ENCODE data around the gene B9D1. TPM values are rescaled to one million over a fixed set of nuclear protein-coding genes. Genes with fewer than 3 reads are reported as not detected.

B9D1 gene
- total RNA-seq, 1 experiment from 2014 or later = 20.0 TPM

DNA sequence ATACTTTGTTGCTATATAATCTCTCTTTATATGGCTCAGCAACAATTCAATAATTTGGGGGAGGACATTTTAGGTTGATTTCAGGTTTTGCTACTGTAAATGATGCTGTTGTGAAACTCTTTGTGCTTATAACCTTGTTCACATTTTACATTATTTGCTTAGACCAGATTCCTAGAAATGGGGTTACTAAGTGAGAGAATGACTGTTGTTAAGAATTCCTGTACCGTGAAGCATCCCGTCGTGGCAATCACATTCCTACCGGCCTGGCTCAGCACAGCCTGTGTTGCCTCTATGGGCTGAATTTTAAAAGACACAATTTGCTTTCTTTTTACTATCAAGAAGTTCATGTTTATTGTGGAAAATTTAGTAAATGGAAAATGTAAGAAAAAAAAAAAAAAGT, 31.4 kb downstream of the B9D1 start:
- TF ChIP-seq ZFX (IDR thresholded peaks at IDR 0.05) = no peak
- no peak for TF ChIP-seq ZNF274 (IDR thresholded peaks at IDR 0.05; ENCODE audit: low read depth, low read length)
- no peak for TF ChIP-seq JUND (IDR thresholded peaks at IDR 0.05)
- no peak for TF ChIP-seq EGR1 (IDR thresholded peaks at IDR 0.05; ENCODE audit: low read depth)
- no peak for TF ChIP-seq POLR2A (IDR thresholded peaks at IDR 0.05; ENCODE audit: borderline replicate concordance, extremely low read depth, insufficient read depth, insufficient read length)
- TF ChIP-seq SRF (IDR thresholded peaks at IDR 0.05; ENCODE audit: low read depth) = no peak
- Histone ChIP-seq H3K4me2 (ENCODE audit: low read length) (no peak overlapping the region), H3K27ac (ENCODE audit: low read depth, low read length) (no peak overlapping the region), H3K4me1 (ENCODE audit: control insufficient read depth in 1 of 2, insufficient read depth in 2 of 2, low read length in 2 of 2) (peaks cover 18 to 22% of the 10 kb centered on the region in 2 experiments), H3K27me3 (ENCODE audit: insufficient read depth, low read length) (no peaks in the 10 kb centered on the region), H2AFZ (ENCODE audit: low read depth, low read length, poor library complexity, severe bottlenecking) (no peak overlapping the region), H3K4me3 (replicated peaks in 1 of 2; ENCODE audit: low read depth in 1 of 2, low read length in 2 of 2) (no peak overlapping the region), H4K20me1 (ENCODE audit: insufficient read depth) (no peaks in the 10 kb centered on the region), H3K79me2 (ENCODE audit: insufficient read depth, low read length) (no peaks in the 10 kb centered on the region), H3K9ac (ENCODE audit: low read length) (no peak overlapping the region), H3K9me3 (ENCODE audit: control insufficient read depth in 1 of 2, insufficient read depth in 1 of 2, low read depth in 1 of 2, low read length in 2 of 2) (no peaks in the 10 kb centered on the region), H3K36me3 (ENCODE audit: control insufficient read depth in 1 of 2, insufficient read depth in 2 of 2, low read length in 2 of 2) (peaks cover 4 to 22% of the 10 kb centered on the region in 2 experiments; a peak in 2 of 4 replicates), H3K9me2 (ENCODE audit: insufficient read depth) (no peaks in the 10 kb centered on the region)
- POLR2A ChIA-PET = no interaction called here
- RAD21 ChIA-PET (ENCODE audit: low non-redundant PET in 1 of 2, low total read pairs in 2 of 2, uncharacterized antibody in 2 of 2, unreplicated experiment in 2 of 2) = no interaction called here
- intact Hi-C loops (cut with micrococcal nuclease) = no loop called here
- BruUV-seq (replicated peaks) = no TSS peak
- ATAC-seq (no peak), DNase-seq (ENCODE audit: low read depth, low spot score) (no peak)
- CTCF ChIA-PET = no interaction called here

DNA sequence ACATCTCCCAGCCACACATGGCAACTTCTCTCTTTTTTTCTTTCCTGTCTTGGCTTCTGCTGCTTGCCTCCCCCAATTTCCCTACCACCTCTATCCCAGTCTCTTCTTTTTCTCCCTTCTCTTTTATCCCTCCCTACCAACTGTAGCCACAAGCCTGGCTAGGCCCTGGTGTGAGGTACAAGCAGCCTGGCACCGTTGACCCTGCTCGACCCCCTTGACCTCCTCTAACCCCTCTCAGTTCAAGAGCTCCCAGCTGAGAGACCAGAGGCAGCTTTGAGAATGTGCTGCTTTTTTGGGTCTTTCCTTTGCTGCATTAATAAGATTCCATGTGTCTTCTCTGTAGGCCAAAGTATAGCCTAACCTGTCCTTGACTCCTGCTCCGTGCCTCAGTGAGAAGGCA, 32.3 kb downstream of the B9D1 start:
- Histone ChIP-seq H3K27me3 (ENCODE audit: insufficient read depth, low read length) (no peaks in the 10 kb centered on the region), H3K9me2 (ENCODE audit: insufficient read depth) (no peaks in the 10 kb centered on the region), H3K4me1 (ENCODE audit: control insufficient read depth in 1 of 2, insufficient read depth in 2 of 2, low read length in 2 of 2) (peaks cover 22 to 30% of the 10 kb centered on the region in 2 experiments), H3K9me3 (ENCODE audit: control insufficient read depth in 1 of 2, insufficient read depth in 1 of 2, low read depth in 1 of 2, low read length in 2 of 2) (0 out of 4 replicates have a peak, but pooled peaks cover 0 to 3% of the 10 kb centered on the region in 2 experiments), H2AFZ (ENCODE audit: low read depth, low read length, poor library complexity, severe bottlenecking) (no peak overlapping the region), H3K4me3 (replicated peaks in 1 of 2; ENCODE audit: low read depth in 1 of 2, low read length in 2 of 2) (no peak overlapping the region), H4K20me1 (ENCODE audit: insufficient read depth) (no peaks in the 10 kb centered on the region), H3K36me3 (ENCODE audit: control insufficient read depth in 1 of 2, insufficient read depth in 2 of 2, low read length in 2 of 2) (peaks cover 4 to 22% of the 10 kb centered on the region in 2 experiments; a peak in 2 of 4 replicates), H3K79me2 (ENCODE audit: insufficient read depth, low read length) (no peaks in the 10 kb centered on the region), H3K9ac (ENCODE audit: low read length) (no peak overlapping the region), H3K27ac (ENCODE audit: low read depth, low read length) (no peak overlapping the region), H3K4me2 (ENCODE audit: low read length) (no peak overlapping the region)
- BruUV-seq (replicated peaks) = no TSS peak
- ATAC-seq = no peak
- ChIA-PET POLR2A (no interaction called here), RAD21 (ENCODE audit: low non-redundant PET in 1 of 2, low total read pairs in 2 of 2, uncharacterized antibody in 2 of 2, unreplicated experiment in 2 of 2) (no interaction called here), CTCF (no interaction called here)
- no peak for DNase-seq (ENCODE audit: low read depth, low spot score)
- intact Hi-C loops (cut with micrococcal nuclease) = no loop called here
- TF ChIP-seq CEBPB (IDR thresholded peaks at IDR 0.05; ENCODE audit: low read depth) = no peak
- no peak for TF ChIP-seq JUND (IDR thresholded peaks at IDR 0.05)
- TF ChIP-seq, protein P1, sequence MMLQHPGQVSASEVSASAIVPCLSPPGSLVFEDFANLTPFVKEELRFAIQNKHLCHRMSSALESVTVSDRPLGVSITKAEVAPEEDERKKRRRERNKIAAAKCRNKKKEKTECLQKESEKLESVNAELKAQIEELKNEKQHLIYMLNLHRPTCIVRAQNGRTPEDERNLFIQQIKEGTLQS (IDR thresholded peaks at IDR 0.05) = no peak
- TF ChIP-seq POLR2AphosphoS5 (IDR thresholded peaks at IDR 0.05; ENCODE audit: low read depth, low read length) = no peak
- TF ChIP-seq, protein P2, sequence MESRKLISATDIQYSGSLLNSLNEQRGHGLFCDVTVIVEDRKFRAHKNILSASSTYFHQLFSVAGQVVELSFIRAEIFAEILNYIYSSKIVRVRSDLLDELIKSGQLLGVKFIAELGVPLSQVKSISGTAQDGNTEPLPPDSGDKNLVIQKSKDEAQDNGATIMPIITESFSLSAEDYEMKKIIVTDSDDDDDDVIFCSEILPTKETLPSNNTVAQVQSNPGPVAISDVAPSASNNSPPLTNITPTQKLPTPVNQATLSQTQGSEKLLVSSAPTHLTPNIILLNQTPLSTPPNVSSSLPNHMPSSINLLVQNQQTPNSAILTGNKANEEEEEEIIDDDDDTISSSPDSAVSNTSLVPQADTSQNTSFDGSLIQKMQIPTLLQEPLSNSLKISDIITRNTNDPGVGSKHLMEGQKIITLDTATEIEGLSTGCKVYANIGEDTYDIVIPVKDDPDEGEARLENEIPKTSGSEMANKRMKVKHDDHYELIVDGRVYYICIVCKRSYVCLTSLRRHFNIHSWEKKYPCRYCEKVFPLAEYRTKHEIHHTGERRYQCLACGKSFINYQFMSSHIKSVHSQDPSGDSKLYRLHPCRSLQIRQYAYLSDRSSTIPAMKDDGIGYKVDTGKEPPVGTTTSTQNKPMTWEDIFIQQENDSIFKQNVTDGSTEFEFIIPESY (IDR thresholded peaks at IDR 0.05; ENCODE audit: extremely low read depth, insufficient replicate concordance, low read length) = no peak
- TF ChIP-seq, protein P3, sequence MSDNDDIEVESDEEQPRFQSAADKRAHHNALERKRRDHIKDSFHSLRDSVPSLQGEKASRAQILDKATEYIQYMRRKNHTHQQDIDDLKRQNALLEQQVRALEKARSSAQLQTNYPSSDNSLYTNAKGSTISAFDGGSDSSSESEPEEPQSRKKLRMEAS (IDR thresholded peaks at IDR 0.05) = no peak
- TF ChIP-seq TCF7L2 (IDR thresholded peaks at IDR 0.05; ENCODE audit: borderline replicate concordance, extremely low read depth, insufficient read depth, insufficient read length) = no peak
- no peak for TF ChIP-seq ELF1 (IDR thresholded peaks at IDR 0.05; ENCODE audit: borderline replicate concordance, low read depth)
- no peak for TF ChIP-seq SP1 (IDR thresholded peaks at IDR 0.05; ENCODE audit: low read depth)
- no peak for TF ChIP-seq SRF (IDR thresholded peaks at IDR 0.05; ENCODE audit: low read depth)
- no peak for TF ChIP-seq CBX3 (IDR thresholded peaks at IDR 0.05; ENCODE audit: low read depth)
- TF ChIP-seq EGR1 (IDR thresholded peaks at IDR 0.05; ENCODE audit: low read depth) = no peak
- no peak for TF ChIP-seq ZFX (IDR thresholded peaks at IDR 0.05)
- no peak for TF ChIP-seq EZH2 (IDR thresholded peaks at IDR 0.05)
- TF ChIP-seq, protein P4, sequence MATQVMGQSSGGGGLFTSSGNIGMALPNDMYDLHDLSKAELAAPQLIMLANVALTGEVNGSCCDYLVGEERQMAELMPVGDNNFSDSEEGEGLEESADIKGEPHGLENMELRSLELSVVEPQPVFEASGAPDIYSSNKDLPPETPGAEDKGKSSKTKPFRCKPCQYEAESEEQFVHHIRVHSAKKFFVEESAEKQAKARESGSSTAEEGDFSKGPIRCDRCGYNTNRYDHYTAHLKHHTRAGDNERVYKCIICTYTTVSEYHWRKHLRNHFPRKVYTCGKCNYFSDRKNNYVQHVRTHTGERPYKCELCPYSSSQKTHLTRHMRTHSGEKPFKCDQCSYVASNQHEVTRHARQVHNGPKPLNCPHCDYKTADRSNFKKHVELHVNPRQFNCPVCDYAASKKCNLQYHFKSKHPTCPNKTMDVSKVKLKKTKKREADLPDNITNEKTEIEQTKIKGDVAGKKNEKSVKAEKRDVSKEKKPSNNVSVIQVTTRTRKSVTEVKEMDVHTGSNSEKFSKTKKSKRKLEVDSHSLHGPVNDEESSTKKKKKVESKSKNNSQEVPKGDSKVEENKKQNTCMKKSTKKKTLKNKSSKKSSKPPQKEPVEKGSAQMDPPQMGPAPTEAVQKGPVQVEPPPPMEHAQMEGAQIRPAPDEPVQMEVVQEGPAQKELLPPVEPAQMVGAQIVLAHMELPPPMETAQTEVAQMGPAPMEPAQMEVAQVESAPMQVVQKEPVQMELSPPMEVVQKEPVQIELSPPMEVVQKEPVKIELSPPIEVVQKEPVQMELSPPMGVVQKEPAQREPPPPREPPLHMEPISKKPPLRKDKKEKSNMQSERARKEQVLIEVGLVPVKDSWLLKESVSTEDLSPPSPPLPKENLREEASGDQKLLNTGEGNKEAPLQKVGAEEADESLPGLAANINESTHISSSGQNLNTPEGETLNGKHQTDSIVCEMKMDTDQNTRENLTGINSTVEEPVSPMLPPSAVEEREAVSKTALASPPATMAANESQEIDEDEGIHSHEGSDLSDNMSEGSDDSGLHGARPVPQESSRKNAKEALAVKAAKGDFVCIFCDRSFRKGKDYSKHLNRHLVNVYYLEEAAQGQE (IDR thresholded peaks at IDR 0.05; ENCODE audit: low read depth) = no peak

Data from HCT116 (cell line).